Neutrophil (primary cell): ENCODE results near the gene TFDP1.

Source experiments
- H3K27ac ChIP-seq: fragments of 200-600 bp; sonication (generic); 2 replicates; pipeline ENCODE4 v1.5.1; 2016; ENCODE audit warnings: mild to moderate bottlenecking, moderate library complexity
- H3K27me3 ChIP-seq: fragments of 200-600 bp; sonication (generic); 2 replicates; pipeline ENCODE4 v1.6.0; 2016; ENCODE audit warnings: mild to moderate bottlenecking
- H3K36me3 ChIP-seq: fragments of 200-600 bp; sonication (generic); 2 replicates; pipeline ENCODE4 v1.5.1; 2017
- H3K4me1 ChIP-seq, 2 experiments: fragments of 200-600 bp in 1 of 2; sonication (generic) in 1 of 2; 1 replicate in 1 of 2; 2 replicates in 1 of 2; pipeline versions ENCODE4 v1.5.1 to v1.6.1; 2013 to 2016; ENCODE audit warnings: low read depth in 1 of 2, low read length in 1 of 2, mild to moderate bottlenecking in 1 of 2, moderate library complexity in 1 of 2; ENCODE audit not compliant: control insufficient read depth in 1 of 2, insufficient read depth in 1 of 2
- H3K4me3 ChIP-seq, 2 experiments: fragments of 200-600 bp in 1 of 2; sonication (generic) in 1 of 2; 1 replicate in 1 of 2; 2 replicates in 1 of 2; pipeline ENCODE4 v1.5.1; 2013 to 2016; ENCODE audit warnings: low read depth in 1 of 2, low read length in 1 of 2, mild to moderate bottlenecking in 1 of 2, moderate library complexity in 1 of 2
- H3K9me3 ChIP-seq: fragments of 200-600 bp; sonication (generic); 2 replicates; pipeline ENCODE4 v1.5.1; 2016
- CTCF ChIP-seq: fragments of 200-600 bp; sonication (generic); IDR thresholded peaks from 2 replicates; pipeline ENCODE4 v1.5.1; 2016; ENCODE audit warnings: antibody characterized with exemption

The TFDP1 gene

GRCh38 chr13:113546571-113547237 lies 37.8 kb upstream of the TFDP1 start:
- no peak overlapping the region for H3K4me3 ChIP-seq
- no peak for TF ChIP-seq CTCF
- no peaks in the 10 kb centered on the region for H3K27me3 ChIP-seq
- H3K9me3 ChIP-seq: no peaks in the 10 kb centered on the region
- H3K4me1 ChIP-seq: no peaks in the 10 kb centered on the region
- H3K36me3 ChIP-seq: peaks cover 71% of the 10 kb centered on the region
- no peak overlapping the region for H3K27ac ChIP-seq

GRCh38 chr13:113547238-113547971 lies 37.1 kb upstream of the TFDP1 start:
- no peak for TF ChIP-seq CTCF
- Histone ChIP-seq H3K9me3 (no peaks in the 10 kb centered on the region), H3K36me3 (peaks cover 76% of the 10 kb centered on the region)

GRCh38 chr13:113548171-113548641 lies 36.3 kb upstream of the TFDP1 start:
- peaks cover 74% of the 10 kb centered on the region for H3K36me3 ChIP-seq

More at GRCh38 chr13:113547238-113547971, 37.1 kb upstream of the TFDP1 start:
- H3K4me1 ChIP-seq: no peaks in the 10 kb centered on the region
- H3K27ac ChIP-seq: no peak overlapping the region
- H3K4me3 ChIP-seq: no peak overlapping the region
- H3K27me3 ChIP-seq: no peaks in the 10 kb centered on the region

GRCh38 chr13:113548778-113549621 lies 35.6 kb upstream of the TFDP1 start:
- H3K27ac ChIP-seq: no peak overlapping the region
- no peak overlapping the region for H3K4me3 ChIP-seq
- no peak for TF ChIP-seq CTCF
- peaks cover 80% of the 10 kb centered on the region for H3K36me3 ChIP-seq
- no peaks in the 10 kb centered on the region for H3K27me3 ChIP-seq
- H3K4me1 ChIP-seq: peaks cover 0 to 11% of the 10 kb centered on the region in 2 experiments
- H3K9me3 ChIP-seq: no peaks in the 10 kb centered on the region

More at GRCh38 chr13:113548171-113548641, 36.3 kb upstream of the TFDP1 start:
- Histone ChIP-seq H3K4me3 (no peak overlapping the region), H3K27me3 (no peaks in the 10 kb centered on the region), H3K9me3 (no peaks in the 10 kb centered on the region), H3K27ac (no peak overlapping the region), H3K4me1 (peaks cover 0 to 5% of the 10 kb centered on the region in 2 experiments)
- TF ChIP-seq CTCF: no peak

GRCh38 chr13:113550453-113550852 lies 34.1 kb upstream of the TFDP1 start:
- Histone ChIP-seq H3K36me3 (peaks cover 75% of the 10 kb centered on the region), H3K27me3 (no peaks in the 10 kb centered on the region), H3K27ac (no peak overlapping the region), H3K4me1 (peaks cover 0 to 11% of the 10 kb centered on the region in 2 experiments), H3K4me3 (no peak overlapping the region), H3K9me3 (no peaks in the 10 kb centered on the region)
- no peak for TF ChIP-seq CTCF
